HCT116 (cell line): Measurements from ENCODE around the gene SEMA3B. TPM values are rescaled to one million over a fixed set of nuclear protein-coding genes. Genes with fewer than 3 reads are reported as not detected.

Experiments
- ATAC-seq: fragments of 200-7000 bp; cut with Tn5 transposase; 2 replicates; pipeline ENCODE4 v1.9.1; 2020; ENCODE audit warnings: mild to moderate bottlenecking, moderate library complexity
- BruUV-seq: library from RNA; stranded (reverse); fragments of 400-500 nt; replicated peaks from 2 replicates; lab custom pipeline; 2021; lab: Mats Ljungman, UMichigan
- CTCF ChIA-PET: fragments of 300-600 bp; sonication (Branson Sonifier 250); formaldehyde crosslinking; loops from one replicate; lab custom pipeline; 2021; ENCODE audit warnings: antibody characterized with exemption; lab: Charles Lee
- POLR2A ChIA-PET: fragments of 300-600, 350-600 bp; sonication (Branson Sonifier 250); formaldehyde crosslinking; loops from one replicate; lab custom pipeline; 2021; ENCODE audit warnings: antibody characterized with exemption; lab: Charles Lee
- RAD21 ChIA-PET, 2 experiments: fragments of 300-600 bp; sonication (Branson Sonifier 250); formaldehyde crosslinking; loops; one replicate each; lab custom pipeline; 2023; ENCODE audit warnings: low total read pairs in 2 of 2; ENCODE audit not compliant: uncharacterized antibody in 2 of 2, unreplicated experiment in 2 of 2, low non-redundant PET in 1 of 2; lab: Charles Lee
- DNase-seq: peaks from one replicate; pipeline ENCODE4 v3.0.0-alpha.2; 2010; ENCODE audit warnings: low read depth, low spot score
- H2AFZ ChIP-seq: fragments of 200-600 bp; shearing (Covaris generic), sonication (generic); 2 replicates; pipeline ENCODE4 v1.6.1; 2017; ENCODE audit warnings: low read depth, mixed run types, mixed read lengths, antibody characterized with exemption, low read length; ENCODE audit not compliant: poor library complexity, severe bottlenecking
- H3K27ac ChIP-seq: 2 replicates; pipeline ENCODE4 v1.5.1; 2012; ENCODE audit warnings: low read depth, low read length
- H3K27me3 ChIP-seq: fragments of 200-600 bp; sonication (generic); 2 replicates; pipeline ENCODE4 v1.6.1; 2016; ENCODE audit warnings: mixed run types, low read length, mixed read lengths; ENCODE audit not compliant: insufficient read depth
- H3K36me3 ChIP-seq, 2 experiments: fragments of 200-500 bp in 1 of 2; fragments of 200-600 bp in 1 of 2; sonication (Bioruptor generic) in 1 of 2; sonication (generic) in 1 of 2; 2 replicates each; pipeline versions ENCODE4 v1.5.1 to v1.6.1; 2014 to 2016; ENCODE audit warnings: low read length in 2 of 2, inconsistent platforms in 1 of 2, mixed read lengths in 1 of 2, mixed run types in 1 of 2; ENCODE audit not compliant: insufficient read depth in 2 of 2, control insufficient read depth in 1 of 2
- H3K4me1 ChIP-seq, 2 experiments: fragments of 200-600 bp in 1 of 2; sonication (generic) in 1 of 2; 2 replicates each; pipeline versions ENCODE4 v1.5.1 to v1.6.1; 2012 to 2017; ENCODE audit warnings: low read length in 2 of 2, inconsistent platforms in 1 of 2, mild to moderate bottlenecking in 1 of 2, mixed read lengths in 1 of 2, mixed run types in 1 of 2, moderate library complexity in 1 of 2; ENCODE audit not compliant: insufficient read depth in 2 of 2, control insufficient read depth in 1 of 2
- H3K4me2 ChIP-seq: fragments of 200-600 bp; sonication (generic); 2 replicates; pipeline ENCODE4 v1.6.1; 2017; ENCODE audit warnings: mixed run types, low read length, mixed read lengths
- H3K4me3 ChIP-seq, 2 experiments: fragments of 200-600 bp in 1 of 2; sonication (generic) in 1 of 2; replicated peaks in 1 of 2; 2 replicates each; pipeline ENCODE4 v1.5.1; 2011 to 2016; ENCODE audit warnings: low read length in 2 of 2, control low read depth in 1 of 2, low read depth in 1 of 2, mild to moderate bottlenecking in 1 of 2, mixed read lengths in 1 of 2, mixed run types in 1 of 2
- H3K79me2 ChIP-seq: fragments of 200-600 bp; sonication (generic); 2 replicates; pipeline ENCODE4 v1.6.1; 2017; ENCODE audit warnings: mild to moderate bottlenecking, mixed run types, low read length, moderate library complexity, mixed read lengths; ENCODE audit not compliant: insufficient read depth
- H3K9ac ChIP-seq: fragments of 200-600 bp; sonication (generic); 2 replicates; pipeline ENCODE4 v1.6.1; 2016; ENCODE audit warnings: low read length, mixed read lengths
- H3K9me2 ChIP-seq: fragments of 200-600 bp; sonication (generic), shearing (Covaris generic); 2 replicates; pipeline ENCODE4 v1.6.1; 2017; ENCODE audit warnings: mixed run types, mild to moderate bottlenecking, moderate library complexity; ENCODE audit not compliant: insufficient read depth
- H3K9me3 ChIP-seq, 2 experiments: fragments of 200-500 bp in 1 of 2; fragments of 200-600 bp in 1 of 2; sonication (Bioruptor generic) in 1 of 2; sonication (generic) in 1 of 2; 2 replicates each; pipeline ENCODE4 v1.6.1; 2014 to 2017; ENCODE audit warnings: low read length in 2 of 2, mixed read lengths in 2 of 2, inconsistent platforms in 1 of 2, low read depth in 1 of 2, mild to moderate bottlenecking in 1 of 2, mixed run types in 1 of 2, moderate library complexity in 1 of 2; ENCODE audit not compliant: control insufficient read depth in 1 of 2, insufficient read depth in 1 of 2
- H4K20me1 ChIP-seq: fragments of 200-600 bp; sonication (generic), shearing (Covaris generic); 2 replicates; pipeline ENCODE4 v1.6.1; 2017; ENCODE audit warnings: mixed run types, mild to moderate bottlenecking, moderate library complexity; ENCODE audit not compliant: insufficient read depth
- CBX3 ChIP-seq: IDR thresholded peaks from 2 replicates; pipeline ENCODE4 v1.6.1; 2012; ENCODE audit warnings: low read depth
- CEBPB ChIP-seq: IDR thresholded peaks from 2 replicates; pipeline ENCODE4 v1.6.1; 2012; ENCODE audit warnings: low read depth
- EGR1 ChIP-seq: IDR thresholded peaks from 2 replicates; pipeline ENCODE4 v1.6.1; 2012; ENCODE audit warnings: low read depth
- EZH2 ChIP-seq: fragments of 200-600 bp; sonication (generic); IDR thresholded peaks from 2 replicates; pipeline ENCODE4 v1.6.1; 2017; ENCODE audit warnings: antibody characterized with exemption, mixed run types
- FOSL1 ChIP-seq: IDR thresholded peaks from 2 replicates; pipeline ENCODE4 v1.6.1; 2012; ENCODE audit warnings: low read depth
- JUND ChIP-seq: IDR thresholded peaks from 2 replicates; pipeline ENCODE4 v1.6.1; 2012
- RAD21 ChIP-seq: IDR thresholded peaks from 2 replicates; pipeline ENCODE4 v1.6.1; 2012; ENCODE audit warnings: low read depth, mild to moderate bottlenecking
- SIN3A ChIP-seq: IDR thresholded peaks from 2 replicates; pipeline ENCODE4 v1.6.1; 2012; ENCODE audit warnings: low read depth
- SRF ChIP-seq: IDR thresholded peaks from 2 replicates; pipeline ENCODE4 v1.6.1; 2012; ENCODE audit warnings: low read depth
- TCF7L2 ChIP-seq: IDR thresholded peaks from 2 replicates; pipeline ENCODE4 v1.7.0; 2011; ENCODE audit warnings: borderline replicate concordance, inconsistent platforms; ENCODE audit not compliant: insufficient read depth, insufficient read length; ENCODE audit errors: extremely low read depth
- ZNF274 ChIP-seq: fragments of 200-500 bp; sonication (Bioruptor generic); IDR thresholded peaks from 2 replicates; pipeline ENCODE4 v1.6.1; 2014; ENCODE audit warnings: mild to moderate bottlenecking, low read depth, low read length, inconsistent platforms
- intact Hi-C: fragments of 100-400 bp; cut with micrococcal nuclease; formaldehyde crosslinking; loops from 2 replicates; pipeline ENCODE4 v1.10.0; 2022
- total RNA-seq: library from RNA; stranded (reverse); gene quantifications from one replicate; pipeline ENCODE4 v1.2.1, GENCODE V29; 2021; ENCODE audit not compliant: unreplicated experiment
- TF ChIP-seq, protein P1 (sequence below): IDR thresholded peaks from 2 replicates; pipeline ENCODE4 v1.6.1; 2012
- TF ChIP-seq, protein P2 (sequence below), 3 experiments: fragments of 200-600 bp in 1 of 3; sonication (generic) in 1 of 3; IDR thresholded peaks in 2 of 3; conservative IDR thresholded peaks in 1 of 3; 2 replicates each; pipeline ENCODE4 v1.5.1; 2012 to 2017; ENCODE audit warnings: low read depth in 2 of 3, low read length in 2 of 3, antibody characterized with exemption in 1 of 3, borderline replicate concordance in 1 of 3, control low read depth in 1 of 3, mild to moderate bottlenecking in 1 of 3, mixed read lengths in 1 of 3, mixed run types in 1 of 3, moderate library complexity in 1 of 3; ENCODE audit not compliant: insufficient read depth in 1 of 3
- TF ChIP-seq, protein P3 (sequence below): IDR thresholded peaks from 2 replicates; pipeline ENCODE4 v1.6.1; 2011; ENCODE audit warnings: mild to moderate bottlenecking, low read length, moderate library complexity; ENCODE audit not compliant: insufficient replicate concordance; ENCODE audit errors: extremely low read depth
- TF ChIP-seq, protein P4 (sequence below): IDR thresholded peaks from 2 replicates; pipeline ENCODE4 v1.6.1; 2012

The SEMA3B gene
- total RNA-seq, 1 experiment from 2014 or later = 46.2 TPM

DNA sequence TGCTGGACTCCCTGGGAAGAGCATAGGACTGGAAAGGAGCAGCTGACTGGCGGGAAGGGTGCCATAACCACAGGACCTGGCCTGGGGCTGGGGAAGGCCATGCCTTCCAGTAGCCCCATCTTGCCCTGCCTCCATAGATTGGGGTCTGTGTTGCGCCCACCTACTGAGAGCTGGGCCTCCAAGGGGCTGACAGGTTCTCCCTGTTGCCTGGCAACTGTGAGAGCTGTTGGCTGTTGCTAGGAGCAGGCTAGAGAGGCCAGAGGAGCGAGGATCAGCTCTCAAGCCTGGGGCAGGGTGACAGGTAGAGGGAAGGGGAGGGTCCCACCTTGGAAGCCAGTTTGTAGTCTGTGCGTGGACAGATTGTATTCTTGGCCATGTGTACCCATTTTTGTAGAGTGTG is 35.8 kb upstream of the SEMA3B start:
- no peaks in the 10 kb centered on the region for H3K9me3 ChIP-seq
- intact Hi-C loops = no loop called here
- peaks cover 20% of the 10 kb centered on the region for H3K79me2 ChIP-seq
- H3K4me1 ChIP-seq = peaks cover 40 to 54% of the 10 kb centered on the region in 2 experiments
- no peak overlapping the region for H3K4me2 ChIP-seq
- H3K9me2 ChIP-seq = no peaks in the 10 kb centered on the region
- H2AFZ ChIP-seq = no peak overlapping the region
- ATAC-seq (no peak), DNase-seq (no peak)
- ChIA-PET RAD21 (no interaction called here), POLR2A (interaction anchor here (1.6 kb wide), 1 partner anchor 56 kb away, joined by 3 read pairs; no protein-coding TSS in a partner anchor), CTCF (interaction anchor here (1.9 kb wide), 1 partner anchor 13 kb away, joined by 7 read pairs; no protein-coding TSS in a partner anchor)
- no peaks in the 10 kb centered on the region for H3K36me3 ChIP-seq
- BruUV-seq = no TSS peak
- H4K20me1 ChIP-seq = 0 out of 2 replicates have a peak, but pooled peaks cover under 1% of the 10 kb centered on the region
- H3K27ac ChIP-seq = no peak overlapping the region
- H3K27me3 ChIP-seq = no peaks in the 10 kb centered on the region
- TF ChIP-seq CEBPB (no peak), TCF7L2 (no peak), EZH2 (no peak), FOSL1 (no peak), CBX3 (no peak), SRF (no peak), RAD21 (no peak), ZNF274 (no peak), JUND (no peak), EGR1 (no peak), SIN3A (no peak)
- TF ChIP-seq, protein P1, sequence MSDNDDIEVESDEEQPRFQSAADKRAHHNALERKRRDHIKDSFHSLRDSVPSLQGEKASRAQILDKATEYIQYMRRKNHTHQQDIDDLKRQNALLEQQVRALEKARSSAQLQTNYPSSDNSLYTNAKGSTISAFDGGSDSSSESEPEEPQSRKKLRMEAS = no peak
- TF ChIP-seq, protein P2, sequence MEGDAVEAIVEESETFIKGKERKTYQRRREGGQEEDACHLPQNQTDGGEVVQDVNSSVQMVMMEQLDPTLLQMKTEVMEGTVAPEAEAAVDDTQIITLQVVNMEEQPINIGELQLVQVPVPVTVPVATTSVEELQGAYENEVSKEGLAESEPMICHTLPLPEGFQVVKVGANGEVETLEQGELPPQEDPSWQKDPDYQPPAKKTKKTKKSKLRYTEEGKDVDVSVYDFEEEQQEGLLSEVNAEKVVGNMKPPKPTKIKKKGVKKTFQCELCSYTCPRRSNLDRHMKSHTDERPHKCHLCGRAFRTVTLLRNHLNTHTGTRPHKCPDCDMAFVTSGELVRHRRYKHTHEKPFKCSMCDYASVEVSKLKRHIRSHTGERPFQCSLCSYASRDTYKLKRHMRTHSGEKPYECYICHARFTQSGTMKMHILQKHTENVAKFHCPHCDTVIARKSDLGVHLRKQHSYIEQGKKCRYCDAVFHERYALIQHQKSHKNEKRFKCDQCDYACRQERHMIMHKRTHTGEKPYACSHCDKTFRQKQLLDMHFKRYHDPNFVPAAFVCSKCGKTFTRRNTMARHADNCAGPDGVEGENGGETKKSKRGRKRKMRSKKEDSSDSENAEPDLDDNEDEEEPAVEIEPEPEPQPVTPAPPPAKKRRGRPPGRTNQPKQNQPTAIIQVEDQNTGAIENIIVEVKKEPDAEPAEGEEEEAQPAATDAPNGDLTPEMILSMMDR (IDR thresholded peaks at IDR 0.05 in 2 of 3, conservative IDR thresholded peaks at IDR 0.05 in 1 of 3; ENCODE audit: borderline replicate concordance in 1 of 3, insufficient read depth in 1 of 3, low read depth in 2 of 3, low read length in 2 of 3) = no peak
- TF ChIP-seq, protein P3, sequence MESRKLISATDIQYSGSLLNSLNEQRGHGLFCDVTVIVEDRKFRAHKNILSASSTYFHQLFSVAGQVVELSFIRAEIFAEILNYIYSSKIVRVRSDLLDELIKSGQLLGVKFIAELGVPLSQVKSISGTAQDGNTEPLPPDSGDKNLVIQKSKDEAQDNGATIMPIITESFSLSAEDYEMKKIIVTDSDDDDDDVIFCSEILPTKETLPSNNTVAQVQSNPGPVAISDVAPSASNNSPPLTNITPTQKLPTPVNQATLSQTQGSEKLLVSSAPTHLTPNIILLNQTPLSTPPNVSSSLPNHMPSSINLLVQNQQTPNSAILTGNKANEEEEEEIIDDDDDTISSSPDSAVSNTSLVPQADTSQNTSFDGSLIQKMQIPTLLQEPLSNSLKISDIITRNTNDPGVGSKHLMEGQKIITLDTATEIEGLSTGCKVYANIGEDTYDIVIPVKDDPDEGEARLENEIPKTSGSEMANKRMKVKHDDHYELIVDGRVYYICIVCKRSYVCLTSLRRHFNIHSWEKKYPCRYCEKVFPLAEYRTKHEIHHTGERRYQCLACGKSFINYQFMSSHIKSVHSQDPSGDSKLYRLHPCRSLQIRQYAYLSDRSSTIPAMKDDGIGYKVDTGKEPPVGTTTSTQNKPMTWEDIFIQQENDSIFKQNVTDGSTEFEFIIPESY = no peak
- TF ChIP-seq, protein P4, sequence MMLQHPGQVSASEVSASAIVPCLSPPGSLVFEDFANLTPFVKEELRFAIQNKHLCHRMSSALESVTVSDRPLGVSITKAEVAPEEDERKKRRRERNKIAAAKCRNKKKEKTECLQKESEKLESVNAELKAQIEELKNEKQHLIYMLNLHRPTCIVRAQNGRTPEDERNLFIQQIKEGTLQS = no peak
- H3K4me3 ChIP-seq = no peak overlapping the region
- H3K9ac ChIP-seq = no peak overlapping the region
